ENCODE results near the gene TPM1.

Gene TPM1

DNA sequence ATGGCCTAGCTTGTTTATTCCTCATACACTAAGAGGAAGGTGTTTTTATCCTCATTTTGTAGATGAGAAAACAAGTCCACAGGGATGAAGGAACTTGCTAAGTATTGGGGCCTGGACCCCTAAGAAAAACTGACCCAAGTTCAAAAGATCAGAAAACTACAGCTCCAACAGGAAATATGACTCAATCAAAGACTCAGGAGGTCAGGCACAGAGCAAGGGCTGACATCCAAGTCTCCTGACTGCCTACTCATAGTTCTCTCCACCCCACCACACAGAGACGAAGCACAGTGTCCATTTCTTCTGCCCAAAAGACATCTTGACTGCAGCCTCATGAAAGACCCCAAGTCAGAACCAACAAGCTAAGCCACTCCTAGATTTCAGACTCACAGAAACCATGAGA, 26.9 kb upstream of the TPM1 start:
- no peak overlapping the region for H3K27ac ChIP-seq
- no peaks in the 10 kb centered on the region for H3K9me3 ChIP-seq (ENCODE audit: control insufficient read depth, low read length)
- TF ChIP-seq, protein P1, sequence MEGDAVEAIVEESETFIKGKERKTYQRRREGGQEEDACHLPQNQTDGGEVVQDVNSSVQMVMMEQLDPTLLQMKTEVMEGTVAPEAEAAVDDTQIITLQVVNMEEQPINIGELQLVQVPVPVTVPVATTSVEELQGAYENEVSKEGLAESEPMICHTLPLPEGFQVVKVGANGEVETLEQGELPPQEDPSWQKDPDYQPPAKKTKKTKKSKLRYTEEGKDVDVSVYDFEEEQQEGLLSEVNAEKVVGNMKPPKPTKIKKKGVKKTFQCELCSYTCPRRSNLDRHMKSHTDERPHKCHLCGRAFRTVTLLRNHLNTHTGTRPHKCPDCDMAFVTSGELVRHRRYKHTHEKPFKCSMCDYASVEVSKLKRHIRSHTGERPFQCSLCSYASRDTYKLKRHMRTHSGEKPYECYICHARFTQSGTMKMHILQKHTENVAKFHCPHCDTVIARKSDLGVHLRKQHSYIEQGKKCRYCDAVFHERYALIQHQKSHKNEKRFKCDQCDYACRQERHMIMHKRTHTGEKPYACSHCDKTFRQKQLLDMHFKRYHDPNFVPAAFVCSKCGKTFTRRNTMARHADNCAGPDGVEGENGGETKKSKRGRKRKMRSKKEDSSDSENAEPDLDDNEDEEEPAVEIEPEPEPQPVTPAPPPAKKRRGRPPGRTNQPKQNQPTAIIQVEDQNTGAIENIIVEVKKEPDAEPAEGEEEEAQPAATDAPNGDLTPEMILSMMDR (IDR thresholded peaks at IDR 0.05): no peak
- no peaks in the 10 kb centered on the region for H3K36me3 ChIP-seq (ENCODE audit: control insufficient read depth, insufficient read depth, low read length)
- no peak overlapping the region for H3K4me3 ChIP-seq (ENCODE audit: low read depth, low read length)
- H3K4me1 ChIP-seq: peaks cover 4% of the 10 kb centered on the region
- H3K27me3 ChIP-seq (ENCODE audit: control insufficient read depth, insufficient read depth, low read length): no peaks in the 10 kb centered on the region
- H3K4me2 ChIP-seq (ENCODE audit: low read length): no peak overlapping the region
- no peaks in the 10 kb centered on the region for H3K79me2 ChIP-seq
- H3K9ac ChIP-seq: no peak overlapping the region
- no peak overlapping the region for H2AFZ ChIP-seq

DNA sequence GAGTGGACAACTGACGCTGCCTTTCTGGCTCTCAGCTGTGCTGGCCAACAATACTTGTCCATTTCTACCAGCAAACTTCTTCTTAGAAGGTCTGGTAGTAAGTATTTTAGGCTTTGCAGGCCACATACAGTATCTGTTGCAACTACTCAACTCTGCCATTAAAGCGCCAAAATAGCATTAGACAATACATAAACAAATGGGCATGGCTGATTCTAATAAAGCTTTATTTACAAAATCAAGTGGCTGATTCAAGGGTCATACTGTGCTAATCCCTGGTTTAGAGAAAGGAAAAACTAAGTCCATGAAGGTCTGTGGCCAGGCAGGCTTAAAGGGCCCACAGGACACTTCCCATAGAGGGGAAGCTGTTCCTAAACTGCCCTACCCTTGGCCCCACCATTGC, 26.3 kb upstream of the TPM1 start:
- TF ChIP-seq, protein P1 (IDR thresholded peaks at IDR 0.05): no peak
- Histone ChIP-seq H3K27ac (no peak overlapping the region), H2AFZ (no peak overlapping the region), H3K9me3 (ENCODE audit: control insufficient read depth, low read length) (no peaks in the 10 kb centered on the region), H3K4me3 (ENCODE audit: low read depth, low read length) (no peak overlapping the region), H3K4me1 (peaks cover 4% of the 10 kb centered on the region), H3K4me2 (ENCODE audit: low read length) (no peak overlapping the region), H3K79me2 (no peaks in the 10 kb centered on the region), H3K27me3 (ENCODE audit: control insufficient read depth, insufficient read depth, low read length) (no peaks in the 10 kb centered on the region), H3K9ac (no peak overlapping the region), H3K36me3 (ENCODE audit: control insufficient read depth, insufficient read depth, low read length) (no peaks in the 10 kb centered on the region)

DNA sequence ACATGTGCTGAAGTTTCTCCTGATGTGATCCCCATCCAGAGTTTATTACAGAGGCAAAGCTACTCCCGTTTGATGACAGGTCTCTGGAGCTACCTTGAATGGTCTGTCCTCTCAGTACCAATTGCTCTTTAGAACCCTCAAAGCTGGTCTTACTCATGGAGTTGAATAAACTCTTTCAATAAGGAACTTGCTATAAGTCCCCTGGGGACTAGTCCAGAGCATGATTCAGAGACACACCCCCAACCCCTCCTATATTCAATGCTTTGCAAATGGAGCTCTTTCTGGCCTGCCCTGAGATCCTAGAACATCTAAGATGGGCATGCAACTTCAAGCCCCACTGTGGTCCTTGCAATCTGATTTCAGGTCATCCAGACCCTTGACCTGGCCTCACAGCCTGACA, 23.9 kb upstream of the TPM1 start:
- no peak overlapping the region for H3K27ac ChIP-seq

DNA sequence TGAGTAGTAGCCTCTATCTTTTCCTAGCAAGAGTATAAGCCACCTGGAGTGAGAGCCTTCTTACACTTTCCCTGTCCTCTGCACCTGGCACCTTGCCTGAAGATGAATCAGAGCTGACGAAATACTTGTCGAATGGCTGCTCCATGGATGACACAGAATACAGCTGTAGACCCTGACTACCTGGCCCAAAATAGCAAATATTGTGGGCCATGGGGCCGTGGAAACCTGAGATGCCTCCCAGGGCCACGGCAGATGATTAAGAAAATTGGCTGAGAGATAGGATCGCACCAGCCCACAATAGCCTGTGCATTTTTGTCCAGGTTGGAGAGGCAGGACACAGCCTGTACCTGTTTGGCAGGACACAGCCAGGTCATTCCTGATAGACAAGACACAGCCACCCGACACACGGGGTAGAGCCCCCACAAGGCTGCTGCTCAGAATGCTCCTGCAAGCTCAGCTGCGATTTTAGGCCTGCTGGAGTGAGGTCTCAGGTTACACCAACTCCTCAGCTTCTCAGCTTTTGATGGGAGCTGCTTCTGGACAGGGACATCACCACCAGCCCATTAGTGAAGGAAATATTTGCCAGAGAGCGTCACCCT, 22.9 kb upstream of the TPM1 start:
- no peak overlapping the region for H3K27ac ChIP-seq

More for the DNA sequence above, 23.9 kb upstream of the TPM1 start:
- H3K36me3 ChIP-seq (ENCODE audit: control insufficient read depth, insufficient read depth, low read length): no peaks in the 10 kb centered on the region
- H2AFZ ChIP-seq: no peak overlapping the region
- H3K4me3 ChIP-seq (ENCODE audit: low read depth, low read length): no peak overlapping the region
- no peaks in the 10 kb centered on the region for H3K9me3 ChIP-seq (ENCODE audit: control insufficient read depth, low read length)
- H3K27me3 ChIP-seq (ENCODE audit: control insufficient read depth, insufficient read depth, low read length): no peaks in the 10 kb centered on the region
- TF ChIP-seq, protein P1 (IDR thresholded peaks at IDR 0.05): no peak
- H3K4me1 ChIP-seq: peaks cover 4% of the 10 kb centered on the region
- no peak overlapping the region for H3K9ac ChIP-seq
- no peaks in the 10 kb centered on the region for H3K79me2 ChIP-seq
- H3K4me2 ChIP-seq (ENCODE audit: low read length): no peak overlapping the region

More for the DNA sequence above, 22.9 kb upstream of the TPM1 start:
- H3K4me2 ChIP-seq (ENCODE audit: low read length): no peak overlapping the region
- no peaks in the 10 kb centered on the region for H3K79me2 ChIP-seq
- no peaks in the 10 kb centered on the region for H3K36me3 ChIP-seq (ENCODE audit: control insufficient read depth, insufficient read depth, low read length)
- no peak overlapping the region for H3K4me3 ChIP-seq (ENCODE audit: low read depth, low read length)
- H3K27me3 ChIP-seq (ENCODE audit: control insufficient read depth, insufficient read depth, low read length): no peaks in the 10 kb centered on the region
- peak overlapping the region; percentile 53 for H2AFZ ChIP-seq
- H3K9me3 ChIP-seq (ENCODE audit: control insufficient read depth, low read length): no peaks in the 10 kb centered on the region
- TF ChIP-seq, protein P1 (IDR thresholded peaks at IDR 0.05): no peak
- H3K9ac ChIP-seq: no peak overlapping the region
- H3K4me1 ChIP-seq: peaks cover 4% of the 10 kb centered on the region
